Gastrocnemius medialis (tissue), 4 donors: Measurements from ENCODE around the gene YBEY. TPM values are rescaled to one million over a fixed set of nuclear protein-coding genes. Genes with fewer than 3 reads are reported as not detected.
A peak's percentile ranks its signal among the peaks of the same experiment; 100 is the strongest.

ENCODE experiments used
- ATAC-seq, 2 donors: fragments of 150-250 bp; one replicate each; pipeline ENCODE4 v1.9.1; 2016
- DNase-seq, 2 donors: peaks; one replicate each; pipeline ENCODE4 v3.0.0-alpha.2; 2019
- H3K27ac ChIP-seq, 4 donors: fragments of 200-600 bp; sonication (generic); 1 replicate in 1 of 4; 2 replicates in 3 of 4; pipeline ENCODE4 v1.5.1; 2016 to 2018; ENCODE audit warnings: mild to moderate bottlenecking in 2 of 4, moderate library complexity in 1 of 4
- H3K27me3 ChIP-seq, 3 donors: fragments of 200-600 bp; sonication (generic) in 2 of 3; 1 replicate in 1 of 3; 2 replicates in 2 of 3; pipeline versions ENCODE4 v1.5.1 to v1.6.0; 2016 to 2019; ENCODE audit warnings: mild to moderate bottlenecking in 1 of 3, moderate library complexity in 1 of 3
- H3K36me3 ChIP-seq, 2 donors: fragments of 200-600 bp; sonication (generic) in 1 of 2; one replicate each; pipeline ENCODE4 v1.5.1; 2017 to 2018
- H3K4me1 ChIP-seq, 2 donors: fragments of 200-600 bp; sonication (generic) in 1 of 2; one replicate each; pipeline ENCODE4 v1.5.1; 2016 to 2017; ENCODE audit warnings: mild to moderate bottlenecking in 2 of 2
- H3K4me3 ChIP-seq, 4 donors: fragments of 200-600 bp; sonication (generic) in 3 of 4; 1 replicate in 1 of 4; 2 replicates in 3 of 4; pipeline ENCODE4 v1.5.1; 2016 to 2019; ENCODE audit warnings: mild to moderate bottlenecking in 2 of 4
- H3K9me3 ChIP-seq, 3 donors: fragments of 200-600 bp; sonication (generic) in 2 of 3; 1 replicate in 1 of 3; 2 replicates in 2 of 3; pipeline ENCODE4 v1.5.1; 2016 to 2019
- CTCF ChIP-seq, 5 experiments: fragments of 450-650 bp in 3 of 5; fragments of 200-600 bp in 2 of 5; sonication (generic) in 2 of 5; IDR thresholded peaks in 4 of 5; conservative IDR thresholded peaks in 1 of 5; 1 replicate in 4 of 5; 2 replicates in 1 of 5; pipeline ENCODE4 v1.5.1; 2016 to 2019; ENCODE audit warnings: antibody characterized with exemption in 5 of 5, mild to moderate bottlenecking in 3 of 5, moderate library complexity in 3 of 5
- POLR2A ChIP-seq, 2 donors: fragments of 450-650 bp; IDR thresholded peaks; one replicate each; pipeline ENCODE4 v1.6.1; 2017; ENCODE audit warnings: antibody characterized with exemption in 2 of 2, mild to moderate bottlenecking in 2 of 2, moderate library complexity in 2 of 2
- in situ Hi-C, 4 donors: fragments of 200-750 bp; cut with MboI; loops; one replicate each; pipeline versions ENCODE4 v1.15.0 to v1.8.0; 2017; ENCODE audit warnings: low sequenced_read_pairs in 4 of 4
- intact Hi-C: fragments of 100-400 bp; cut with DNase I; formaldehyde crosslinking; loops from one replicate; pipeline ENCODE4 v1.15.1; 2023; ENCODE audit warnings: low total_unique reads
- total RNA-seq, 4 donors: library from RNA; depleted of rRNA; stranded (reverse); fragments of >200 nt; gene quantifications; one replicate each; pipeline versions ENCODE4 v1.1.0 to v1.2.3, GENCODE V29; 2016

YBEY gene
- total RNA-seq, 4 donors from 2014 or later = 11.3 to 27.9 (median 18.7) TPM

GRCh38 chr21:46252840-46253239, 33.3 kb upstream of the YBEY start:
- Histone ChIP-seq H3K4me3 (no peak overlapping the region), H3K27me3 (no peaks in the 10 kb centered on the region), H3K36me3 (peaks cover 0 to 93% of the 10 kb centered on the region in 2 donors), H3K9me3 (no peaks in the 10 kb centered on the region), H3K27ac (peak overlapping the region; percentile 64 to 83 (median 75)), H3K4me1 (peaks cover 9 to 17% of the 10 kb centered on the region in 2 donors)
- ATAC-seq (no peak), DNase-seq (no peak)
- intact Hi-C loops = no loop called here
- in situ Hi-C loops = no loop called here
- no peak for TF ChIP-seq CTCF (IDR thresholded peaks at IDR 0.05 in 4 of 5, conservative IDR thresholded peaks at IDR 0.05 in 1 of 5)
- no peak for TF ChIP-seq POLR2A (IDR thresholded peaks at IDR 0.05)

GRCh38 chr21:46253610-46254124, 32.5 kb upstream of the YBEY start:
- Histone ChIP-seq H3K36me3 (peaks cover 0 to 95% of the 10 kb centered on the region in 2 donors), H3K4me1 (peaks cover 9 to 17% of the 10 kb centered on the region in 2 donors), H3K27ac (peak overlapping the region in 2 of 4 donors; percentile 76 to 83), H3K9me3 (no peaks in the 10 kb centered on the region), H3K4me3 (no peak overlapping the region), H3K27me3 (no peaks in the 10 kb centered on the region)
- in situ Hi-C loops (no loop called here), intact Hi-C loops (no loop called here)
- ATAC-seq (no peak), DNase-seq (no peak)
- TF ChIP-seq CTCF (IDR thresholded peaks at IDR 0.05 in 4 of 5, conservative IDR thresholded peaks at IDR 0.05 in 1 of 5) (no peak), POLR2A (IDR thresholded peaks at IDR 0.05) (no peak)

- Histone ChIP-seq H3K4me3 (no peak overlapping the region), H3K4me1 (peaks cover 9 to 17% of the 10 kb centered on the region in 2 donors), H3K9me3 (no peaks in the 10 kb centered on the region), H3K36me3 (peaks cover 2 to 95% of the 10 kb centered on the region in 2 donors), H3K27ac (no peak overlapping the region), H3K27me3 (no peaks in the 10 kb centered on the region)
- ATAC-seq = no peak
- TF ChIP-seq POLR2A (IDR thresholded peaks at IDR 0.05) (no peak), CTCF (IDR thresholded peaks at IDR 0.05 in 4 of 5, conservative IDR thresholded peaks at IDR 0.05 in 1 of 5) (no peak)
- DNase-seq = no peak
- in situ Hi-C loops (no loop called here), intact Hi-C loops (no loop called here)
These were observed 31.8 kb upstream of the YBEY start for GRCh38 chr21:46254208-46254975.

GRCh38 chr21:46255166-46255565, 31.0 kb upstream of the YBEY start:
- DNase-seq (no peak), ATAC-seq (no peak)
- peaks cover 9 to 15% of the 10 kb centered on the region in 2 donors for H3K4me1 ChIP-seq
- H3K9me3 ChIP-seq = no peaks in the 10 kb centered on the region
- peaks cover 3 to 97% of the 10 kb centered on the region in 2 donors for H3K36me3 ChIP-seq
- in situ Hi-C loops = no loop called here
- H3K4me3 ChIP-seq = no peak overlapping the region
- no peak for TF ChIP-seq POLR2A (IDR thresholded peaks at IDR 0.05)
- no peak for TF ChIP-seq CTCF (IDR thresholded peaks at IDR 0.05 in 4 of 5, conservative IDR thresholded peaks at IDR 0.05 in 1 of 5)
- H3K27ac ChIP-seq = no peak overlapping the region
- intact Hi-C loops = no loop called here
- no peaks in the 10 kb centered on the region for H3K27me3 ChIP-seq
